OCI-LY1 (cell line): ENCODE measurements around the gene TMEM178A.

Source experiments
- H2AFZ ChIP-seq: fragments of 200-600 bp; sonication (generic), shearing (Covaris generic); 2 replicates; pipeline ENCODE4 v1.6.0; 2014; ENCODE audit warnings: antibody characterized with exemption, mild to moderate bottlenecking, low read length
- H3F3A ChIP-seq: fragments of 200-600 bp; sonication (generic), shearing (Covaris generic); 2 replicates; pipeline ENCODE4 v1.6.0; 2014; ENCODE audit warnings: mild to moderate bottlenecking, antibody characterized with exemption, low read length, moderate library complexity; ENCODE audit not compliant: insufficient read depth
- H3K27ac ChIP-seq: fragments of 200-600 bp; sonication (generic); 2 replicates; pipeline ENCODE4 v1.5.1; 2014; ENCODE audit warnings: low read length, mixed run types, mild to moderate bottlenecking, low read depth; ENCODE audit not compliant: poor library complexity, severe bottlenecking
- H3K27me3 ChIP-seq: fragments of 200-600 bp; sonication (generic); 2 replicates; pipeline ENCODE4 v1.6.0; 2014; ENCODE audit warnings: antibody characterized with exemption, mild to moderate bottlenecking, low read length, moderate library complexity; ENCODE audit not compliant: insufficient read depth
- H3K36me3 ChIP-seq: fragments of 200-600 bp; sonication (generic); 2 replicates; pipeline ENCODE4 v1.6.1; 2014; ENCODE audit warnings: mild to moderate bottlenecking, antibody characterized with exemption, low read length, moderate library complexity, mixed read lengths; ENCODE audit not compliant: insufficient read depth
- H3K4me1 ChIP-seq: fragments of 200-600 bp; sonication (generic); 2 replicates; pipeline ENCODE4 v1.5.1; 2014; ENCODE audit warnings: mild to moderate bottlenecking, low read length, moderate library complexity; ENCODE audit not compliant: insufficient read depth, severe bottlenecking
- H3K4me2 ChIP-seq: fragments of 200-600 bp; sonication (generic), shearing (Covaris generic); 2 replicates; pipeline ENCODE4 v1.6.1; 2014; ENCODE audit warnings: low read length
- H3K4me3 ChIP-seq: fragments of 200-600 bp; sonication (generic); 2 replicates; pipeline ENCODE4 v1.5.1; 2014; ENCODE audit warnings: low read length, low read depth, mild to moderate bottlenecking, mixed read lengths; ENCODE audit not compliant: poor library complexity, severe bottlenecking
- H3K79me2 ChIP-seq: fragments of 200-600 bp; shearing (Covaris generic); 2 replicates; pipeline ENCODE4 v1.6.1; 2016; ENCODE audit warnings: mixed run types, low read length, mixed read lengths; ENCODE audit not compliant: insufficient read depth
- H3K9ac ChIP-seq: fragments of 200-600 bp; sonication (generic), shearing (Covaris generic); 2 replicates; pipeline ENCODE4 v1.6.1; 2014; ENCODE audit warnings: mild to moderate bottlenecking, low read length, mixed read lengths
- H3K9me2 ChIP-seq: fragments of 200-600 bp; sonication (generic), shearing (Covaris generic); 2 replicates; pipeline ENCODE4 v1.6.1; 2014; ENCODE audit warnings: low read depth, mild to moderate bottlenecking, low read length, mixed read lengths
- H3K9me3 ChIP-seq: fragments of 200-600 bp; shearing (Covaris generic); 2 replicates; pipeline ENCODE4 v1.6.1; 2014; ENCODE audit warnings: low read length, mixed read lengths
- H4K20me1 ChIP-seq: fragments of 200-600 bp; sonication (generic), shearing (Covaris generic); 2 replicates; pipeline ENCODE4 v1.6.0; 2016; ENCODE audit warnings: mild to moderate bottlenecking, low read length; ENCODE audit not compliant: insufficient read depth
- EZH2 ChIP-seq: fragments of 200-600 bp; sonication (generic), shearing (Covaris generic); IDR thresholded peaks from 2 replicates; pipeline ENCODE4 v1.8.0; 2017; ENCODE audit warnings: borderline replicate concordance, mixed run types, mild to moderate bottlenecking, antibody characterized with exemption, low read length, moderate library complexity, mixed read lengths
- TF ChIP-seq, protein P1 (sequence below): fragments of 200-600 bp; sonication (generic), shearing (Covaris generic); IDR thresholded peaks from 2 replicates; pipeline ENCODE4 v1.5.1; 2017; ENCODE audit warnings: mild to moderate bottlenecking, antibody characterized with exemption, low read length, moderate library complexity, mixed read lengths

Gene TMEM178A

DNA sequence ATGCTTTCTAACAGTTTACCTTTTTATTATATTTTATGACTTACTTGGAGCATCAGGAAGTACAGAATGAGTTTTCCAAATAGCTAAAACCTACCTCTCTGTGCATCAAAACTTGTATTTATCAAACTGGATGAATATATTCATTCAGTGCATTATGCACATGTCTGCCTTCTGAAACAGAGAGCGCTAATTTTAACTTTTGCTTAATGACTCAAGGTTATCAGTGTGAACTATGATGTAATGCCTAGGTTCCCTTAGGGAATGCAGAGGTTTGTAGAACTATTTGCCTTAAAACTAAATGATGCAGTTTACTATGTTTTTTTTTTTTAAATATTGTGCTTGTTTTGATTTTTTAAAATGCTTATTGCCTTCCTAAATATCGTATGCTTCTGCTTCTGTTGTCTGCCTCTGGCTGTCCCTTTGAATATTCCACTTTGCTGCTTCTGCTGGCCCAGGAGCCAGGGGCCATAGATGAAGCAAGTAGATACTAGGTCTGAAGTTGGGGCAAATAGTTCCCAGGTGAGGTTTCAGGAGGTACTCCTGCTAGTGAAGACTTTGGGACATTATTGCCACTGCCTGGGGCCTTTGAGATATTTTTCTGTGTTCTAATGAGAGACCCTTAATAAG is 16.5 kb downstream of the TMEM178A start:
- Histone ChIP-seq H3K4me2 (no peak overlapping the region), H4K20me1 (no peaks in the 10 kb centered on the region), H3K27me3 (no peaks in the 10 kb centered on the region), H3K4me1 (no peaks in the 10 kb centered on the region), H3F3A (no peaks in the 10 kb centered on the region), H3K9me3 (no peaks in the 10 kb centered on the region), H3K4me3 (no peak overlapping the region), H3K79me2 (no peaks in the 10 kb centered on the region), H3K9ac (no peak overlapping the region), H3K27ac (no peak overlapping the region), H2AFZ (no peak overlapping the region), H3K36me3 (no peaks in the 10 kb centered on the region), H3K9me2 (no peaks in the 10 kb centered on the region)
- TF ChIP-seq, protein P1, sequence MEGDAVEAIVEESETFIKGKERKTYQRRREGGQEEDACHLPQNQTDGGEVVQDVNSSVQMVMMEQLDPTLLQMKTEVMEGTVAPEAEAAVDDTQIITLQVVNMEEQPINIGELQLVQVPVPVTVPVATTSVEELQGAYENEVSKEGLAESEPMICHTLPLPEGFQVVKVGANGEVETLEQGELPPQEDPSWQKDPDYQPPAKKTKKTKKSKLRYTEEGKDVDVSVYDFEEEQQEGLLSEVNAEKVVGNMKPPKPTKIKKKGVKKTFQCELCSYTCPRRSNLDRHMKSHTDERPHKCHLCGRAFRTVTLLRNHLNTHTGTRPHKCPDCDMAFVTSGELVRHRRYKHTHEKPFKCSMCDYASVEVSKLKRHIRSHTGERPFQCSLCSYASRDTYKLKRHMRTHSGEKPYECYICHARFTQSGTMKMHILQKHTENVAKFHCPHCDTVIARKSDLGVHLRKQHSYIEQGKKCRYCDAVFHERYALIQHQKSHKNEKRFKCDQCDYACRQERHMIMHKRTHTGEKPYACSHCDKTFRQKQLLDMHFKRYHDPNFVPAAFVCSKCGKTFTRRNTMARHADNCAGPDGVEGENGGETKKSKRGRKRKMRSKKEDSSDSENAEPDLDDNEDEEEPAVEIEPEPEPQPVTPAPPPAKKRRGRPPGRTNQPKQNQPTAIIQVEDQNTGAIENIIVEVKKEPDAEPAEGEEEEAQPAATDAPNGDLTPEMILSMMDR: no peak
- no peak for TF ChIP-seq EZH2

DNA sequence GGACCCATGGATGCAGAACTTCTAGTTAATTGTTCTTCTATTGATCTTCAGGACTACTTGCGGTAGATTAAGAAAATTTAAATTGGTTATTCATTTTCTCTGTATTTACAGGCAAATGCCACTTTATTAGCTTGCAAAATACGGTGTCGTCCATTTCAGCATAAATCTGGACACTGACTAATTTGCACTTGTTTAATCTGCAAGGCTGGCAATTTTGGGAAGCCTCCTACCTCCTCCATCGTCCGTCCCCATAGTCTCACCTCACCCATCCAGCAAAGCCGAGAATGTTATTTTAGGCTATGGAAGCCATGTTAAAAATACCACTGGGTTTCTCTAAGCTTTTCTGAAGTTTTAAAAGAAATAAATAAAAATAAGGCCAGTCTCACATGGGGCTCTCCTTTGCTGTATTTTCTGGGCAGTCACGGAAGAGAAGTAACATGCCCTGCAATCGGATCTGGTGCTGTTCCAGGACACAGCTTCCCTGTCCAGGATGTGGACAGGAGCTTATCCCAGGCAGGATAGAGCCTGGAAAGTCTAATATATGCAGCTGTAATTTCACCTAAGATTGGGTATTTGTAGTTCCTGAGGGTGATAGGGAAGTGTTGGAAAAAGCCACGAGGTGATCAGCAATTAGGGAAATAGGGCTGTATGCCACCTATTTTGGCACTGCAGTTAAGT is 17.4 kb downstream of the TMEM178A start:
- TF ChIP-seq, protein P1: no peak
- TF ChIP-seq EZH2: no peak
- Histone ChIP-seq H3K27me3 (no peaks in the 10 kb centered on the region), H2AFZ (no peak overlapping the region), H3K79me2 (no peaks in the 10 kb centered on the region), H3K4me3 (no peak overlapping the region), H4K20me1 (no peaks in the 10 kb centered on the region), H3K4me1 (no peaks in the 10 kb centered on the region), H3K36me3 (no peaks in the 10 kb centered on the region), H3K4me2 (no peak overlapping the region), H3K9me3 (no peaks in the 10 kb centered on the region), H3F3A (no peaks in the 10 kb centered on the region), H3K9me2 (no peaks in the 10 kb centered on the region), H3K9ac (no peak overlapping the region), H3K27ac (no peak overlapping the region)

DNA sequence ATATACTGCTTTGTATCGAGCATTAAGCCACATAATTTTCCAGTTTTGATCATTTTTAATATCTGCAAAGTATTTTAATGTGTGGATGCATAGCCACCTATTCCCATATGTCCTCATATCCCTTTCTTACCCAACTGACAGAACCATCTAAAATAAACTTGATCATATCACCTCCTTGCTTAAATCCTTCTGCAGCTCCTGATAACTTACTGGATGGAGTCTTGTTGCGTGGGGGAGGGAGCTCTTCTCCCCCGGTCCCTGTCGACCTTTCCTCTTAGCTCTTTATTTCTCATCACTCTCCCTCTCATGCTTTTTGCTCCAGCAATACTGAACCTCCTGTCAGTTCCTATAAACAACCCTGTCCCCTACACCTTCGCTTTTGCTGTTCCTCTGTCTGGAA is 18.7 kb downstream of the TMEM178A start:
- Histone ChIP-seq H3K4me2 (no peak overlapping the region), H4K20me1 (no peaks in the 10 kb centered on the region), H3K4me1 (no peaks in the 10 kb centered on the region), H3K27me3 (no peaks in the 10 kb centered on the region), H3K9me3 (no peaks in the 10 kb centered on the region), H3K4me3 (no peak overlapping the region), H3K9me2 (no peaks in the 10 kb centered on the region), H3K79me2 (no peaks in the 10 kb centered on the region), H3K36me3 (no peaks in the 10 kb centered on the region), H2AFZ (no peak overlapping the region), H3F3A (no peaks in the 10 kb centered on the region), H3K27ac (no peak overlapping the region), H3K9ac (no peak overlapping the region)
- TF ChIP-seq EZH2: no peak
- TF ChIP-seq, protein P1: no peak
